GM18867 (cell line): ENCODE data around the gene ZNF148.

Experiments
- ATAC-seq: cut with Tn5 transposase; IDR thresholded peaks from one replicate; pipeline ENCODE4 v1.9.1; 2021; ENCODE audit warnings: mild to moderate bottlenecking, moderate library complexity; ENCODE audit not compliant: unreplicated experiment

ZNF148 gene

GRCh38 chr3:125289429-125289981 is 85.6 kb downstream of the ZNF148 start:
- ATAC-seq = no peak

- no peak for ATAC-seq
Measured at GRCh38 chr3:125287248-125287647, 87.9 kb downstream of the ZNF148 start.

- ATAC-seq = no peak
Measured at GRCh38 chr3:125281381-125281780, 93.7 kb downstream of the ZNF148 start.

GRCh38 chr3:125280668-125281361 is 94.3 kb downstream of the ZNF148 start:
- ATAC-seq = no peak

GRCh38 chr3:125278155-125278554 is 97.0 kb downstream of the ZNF148 start:
- ATAC-seq = no peak

- no peak for ATAC-seq
Measured at GRCh38 chr3:125271127-125271526, 104.0 kb downstream of the ZNF148 start.

GRCh38 chr3:125267460-125267859 is 107.7 kb downstream of the ZNF148 start:
- ATAC-seq = no peak

GRCh38 chr3:125266971-125267370 is 108.2 kb downstream of the ZNF148 start:
- no peak for ATAC-seq

GRCh38 chr3:125262161-125262560 is 113.0 kb downstream of the ZNF148 start:
- ATAC-seq = no peak

- ATAC-seq = no peak
Measured at GRCh38 chr3:125261031-125261430, 114.1 kb downstream of the ZNF148 start.

- ATAC-seq = no peak
Measured at GRCh38 chr3:125260158-125260557, 115.0 kb downstream of the ZNF148 start.

- ATAC-seq = no peak
Measured at GRCh38 chr3:125257536-125257935, 117.6 kb downstream of the ZNF148 start.

GRCh38 chr3:125256675-125257074 is 118.5 kb downstream of the ZNF148 start:
- no peak for ATAC-seq

- ATAC-seq = no peak
Measured at GRCh38 chr3:125250973-125251372, 124.2 kb downstream of the ZNF148 start.

GRCh38 chr3:125246237-125246636 is 128.9 kb downstream of the ZNF148 start:
- ATAC-seq = no peak

GRCh38 chr3:125245521-125245920 is 129.6 kb downstream of the ZNF148 start:
- ATAC-seq = no peak

GRCh38 chr3:125240496-125240895 is 134.6 kb downstream of the ZNF148 start:
- ATAC-seq = no peak

GRCh38 chr3:125239266-125239665 is 135.9 kb downstream of the ZNF148 start:
- ATAC-seq = no peak

GRCh38 chr3:125238759-125239158 is 136.4 kb downstream of the ZNF148 start:
- ATAC-seq = no peak

GRCh38 chr3:125236331-125236903 is 138.7 kb downstream of the ZNF148 start:
- no peak for ATAC-seq

- no peak for ATAC-seq
Measured at GRCh38 chr3:125234831-125235230, 140.3 kb downstream of the ZNF148 start.

- no peak for ATAC-seq
Measured at GRCh38 chr3:125232401-125232800, 142.7 kb downstream of the ZNF148 start.
